WTC11 (cell line): Measurements from ENCODE around the gene CFAP299. TPM values are rescaled to one million over a fixed set of nuclear protein-coding genes. Genes with fewer than 3 reads are reported as not detected.
"Not testable (repeated sequence)": the region's sequence is repeated elsewhere in the genome, so short reads cannot be mapped to it uniquely, and the experiment has no call there.

Experiments
- ATAC-seq: fragments of 200-7000 bp; cut with Tn5 transposase; 2 replicates; pipeline ENCODE4 v1.10.0; 2021; ENCODE audit warnings: mild to moderate bottlenecking, moderate library complexity
- CTCF ChIA-PET: fragments of 300-600 bp; sonication (Branson Sonifier 250); formaldehyde crosslinking; loops from one replicate; lab custom pipeline; 2021; ENCODE audit warnings: antibody characterized with exemption; lab: Charles Lee
- POLR2A ChIA-PET: fragments of 350-600 bp; sonication (Branson Sonifier 250); formaldehyde crosslinking; loops from one replicate; lab custom pipeline; 2021; ENCODE audit warnings: antibody characterized with exemption; lab: Charles Lee
- DNase-seq: peaks from one replicate; pipeline ENCODE4 v3.0.0; 2021; ENCODE audit warnings: low spot score
- H3K27ac Mint-ChIP-seq: 2 replicates; pipeline ENCODE4 v1.8.0; 2021; ENCODE audit warnings: mixed read lengths
- H3K27me3 Mint-ChIP-seq: 2 replicates; pipeline ENCODE4 v1.8.0; 2021; ENCODE audit warnings: low read depth, mild to moderate bottlenecking, moderate library complexity, mixed read lengths
- H3K36me3 Mint-ChIP-seq: 2 replicates; pipeline ENCODE4 v1.8.0; 2021; ENCODE audit warnings: mixed read lengths
- H3K4me1 Mint-ChIP-seq: 2 replicates; pipeline ENCODE4 v1.8.0; 2022; ENCODE audit warnings: mixed read lengths
- H3K4me3 Mint-ChIP-seq: 2 replicates; pipeline ENCODE4 v1.8.0; 2021; ENCODE audit warnings: mild to moderate bottlenecking, moderate library complexity, mixed read lengths
- H3K9me3 Mint-ChIP-seq: 2 replicates; pipeline ENCODE4 v1.8.0; 2021; ENCODE audit warnings: mixed read lengths
- CREB1 ChIP-seq: sonication (generic); formaldehyde crosslinking; IDR thresholded peaks from 2 replicates; pipeline ENCODE4 v1.8.0; 2023; ENCODE audit warnings: mild to moderate bottlenecking, missing genetic modification reagents
- ETV6 ChIP-seq: sonication (generic); formaldehyde crosslinking; IDR thresholded peaks from 2 replicates; pipeline ENCODE4 v1.8.1; 2022; ENCODE audit warnings: mild to moderate bottlenecking, missing genetic modification reagents
- GTF2I ChIP-seq: fragments of 250-450 bp; sonication (Bioruptor Pico); conservative IDR thresholded peaks from 2 replicates; pipeline ENCODE4 v1.4.0; 2021; ENCODE audit warnings: mild to moderate bottlenecking
- JUN ChIP-seq: sonication (generic); formaldehyde crosslinking; IDR thresholded peaks from 2 replicates; pipeline ENCODE4 v1.8.0; 2023; ENCODE audit warnings: mild to moderate bottlenecking, missing genetic modification reagents
- NFATC4 ChIP-seq: fragments of 250-450 bp; sonication (Bioruptor Pico); IDR thresholded peaks from 2 replicates; pipeline ENCODE4 v1.9.0; 2021; ENCODE audit warnings: mild to moderate bottlenecking
- OVOL2 ChIP-seq: fragments of 250-450 bp; sonication (Bioruptor Pico); IDR thresholded peaks from 2 replicates; pipeline ENCODE4 v1.9.0; 2021; ENCODE audit warnings: mild to moderate bottlenecking, borderline replicate concordance
- PRRX2 ChIP-seq: fragments of 250-450 bp; sonication (Bioruptor Pico); IDR thresholded peaks from 2 replicates; pipeline ENCODE4 v1.8.0; 2021; ENCODE audit warnings: mild to moderate bottlenecking
- RORB ChIP-seq: fragments of 250-450 bp; sonication (Bioruptor Pico); IDR thresholded peaks from 2 replicates; pipeline ENCODE4 v1.9.0; 2021; ENCODE audit warnings: mild to moderate bottlenecking
- SMAD4 ChIP-seq: sonication (generic); formaldehyde crosslinking; IDR thresholded peaks from 2 replicates; pipeline ENCODE4 v1.8.0; 2022; ENCODE audit warnings: mild to moderate bottlenecking, missing genetic modification reagents
- SP1 ChIP-seq: sonication (generic); formaldehyde crosslinking; conservative IDR thresholded peaks from 2 replicates; pipeline ENCODE4 v1.8.1; 2022; ENCODE audit warnings: missing genetic modification reagents
- TEAD1 ChIP-seq: sonication (generic); formaldehyde crosslinking; IDR thresholded peaks from 2 replicates; pipeline ENCODE4 v1.8.0; 2022; ENCODE audit warnings: mild to moderate bottlenecking, missing genetic modification reagents
- ZNF121 ChIP-seq: sonication (generic); formaldehyde crosslinking; IDR thresholded peaks from 2 replicates; pipeline ENCODE4 v1.8.0; 2023; ENCODE audit warnings: missing genetic modification reagents
- total RNA-seq: library from RNA; stranded (reverse); gene quantifications from 3 replicates; pipeline ENCODE4 v1.2.3, GENCODE V29; 2021
- TF ChIP-seq, protein P1 (sequence below): sonication (generic); formaldehyde crosslinking; conservative IDR thresholded peaks from 2 replicates; pipeline ENCODE4 v1.8.1; 2023; ENCODE audit warnings: mild to moderate bottlenecking, low read depth, missing genetic modification reagents, moderate library complexity
- TF ChIP-seq, protein P2 (sequence below): fragments of 250-450 bp; sonication (Bioruptor Pico); IDR thresholded peaks from 2 replicates; pipeline ENCODE4 v2.1.2; 2022; ENCODE audit warnings: mild to moderate bottlenecking, moderate library complexity
- TF ChIP-seq, protein P3 (sequence below): sonication (generic); formaldehyde crosslinking; IDR thresholded peaks from 2 replicates; pipeline ENCODE4 v1.8.0; 2022; ENCODE audit warnings: missing genetic modification reagents
- TF ChIP-seq, protein P4 (sequence below): sonication (generic); formaldehyde crosslinking; IDR thresholded peaks from 2 replicates; pipeline ENCODE4 v1.8.0; 2023; ENCODE audit warnings: mild to moderate bottlenecking, missing genetic modification reagents
- TF ChIP-seq, protein P5 (sequence below): sonication (generic); formaldehyde crosslinking; IDR thresholded peaks from 2 replicates; pipeline ENCODE4 v1.8.1; 2022; ENCODE audit warnings: missing genetic modification reagents, borderline replicate concordance
- TF ChIP-seq, protein P6 (sequence below): fragments of 250-450 bp; sonication (Bioruptor Pico); IDR thresholded peaks from 2 replicates; pipeline ENCODE4 v1.9.0; 2021; ENCODE audit warnings: mild to moderate bottlenecking, borderline replicate concordance

CFAP299 gene
- total RNA-seq, 1 experiment from 2014 or later = not detected

DNA sequence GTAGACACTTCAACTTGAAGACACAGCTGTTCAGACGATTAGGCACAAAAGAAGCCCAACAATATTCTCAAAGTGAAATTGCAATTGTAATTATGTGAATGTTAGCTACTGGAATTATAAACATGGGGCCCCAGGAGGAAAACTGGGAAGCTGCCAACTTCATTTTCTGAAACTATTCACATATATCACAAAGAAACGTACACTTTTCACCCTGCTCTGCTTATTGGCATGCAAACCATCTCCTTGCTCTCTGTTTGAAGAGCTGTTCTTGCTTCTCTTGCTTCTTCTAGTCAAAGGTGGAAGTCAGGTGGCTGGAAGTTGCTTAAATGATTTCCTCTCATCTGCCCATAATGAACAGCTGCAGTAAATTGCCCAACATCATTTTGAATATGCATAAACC lies 320.1 kb downstream of the CFAP299 start:
- H3K27me3 Mint-ChIP-seq = no peaks in the 10 kb centered on the region; the same call in none of the 2 replicates
- POLR2A ChIA-PET = no interaction called here
- no peak overlapping the region for H3K4me3 Mint-ChIP-seq
- no peak for ATAC-seq
- peaks cover 30% of the 10 kb centered on the region for H3K9me3 Mint-ChIP-seq
- peaks cover 7% of the 10 kb centered on the region for H3K36me3 Mint-ChIP-seq
- TF ChIP-seq TEAD1 (CRISPR knock-in tag) = no peak
- TF ChIP-seq ETV6 = no peak
- TF ChIP-seq, protein P1, sequence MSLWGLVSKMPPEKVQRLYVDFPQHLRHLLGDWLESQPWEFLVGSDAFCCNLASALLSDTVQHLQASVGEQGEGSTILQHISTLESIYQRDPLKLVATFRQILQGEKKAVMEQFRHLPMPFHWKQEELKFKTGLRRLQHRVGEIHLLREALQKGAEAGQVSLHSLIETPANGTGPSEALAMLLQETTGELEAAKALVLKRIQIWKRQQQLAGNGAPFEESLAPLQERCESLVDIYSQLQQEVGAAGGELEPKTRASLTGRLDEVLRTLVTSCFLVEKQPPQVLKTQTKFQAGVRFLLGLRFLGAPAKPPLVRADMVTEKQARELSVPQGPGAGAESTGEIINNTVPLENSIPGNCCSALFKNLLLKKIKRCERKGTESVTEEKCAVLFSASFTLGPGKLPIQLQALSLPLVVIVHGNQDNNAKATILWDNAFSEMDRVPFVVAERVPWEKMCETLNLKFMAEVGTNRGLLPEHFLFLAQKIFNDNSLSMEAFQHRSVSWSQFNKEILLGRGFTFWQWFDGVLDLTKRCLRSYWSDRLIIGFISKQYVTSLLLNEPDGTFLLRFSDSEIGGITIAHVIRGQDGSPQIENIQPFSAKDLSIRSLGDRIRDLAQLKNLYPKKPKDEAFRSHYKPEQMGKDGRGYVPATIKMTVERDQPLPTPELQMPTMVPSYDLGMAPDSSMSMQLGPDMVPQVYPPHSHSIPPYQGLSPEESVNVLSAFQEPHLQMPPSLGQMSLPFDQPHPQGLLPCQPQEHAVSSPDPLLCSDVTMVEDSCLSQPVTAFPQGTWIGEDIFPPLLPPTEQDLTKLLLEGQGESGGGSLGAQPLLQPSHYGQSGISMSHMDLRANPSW (CRISPR knock-in tag) = no peak
- no peak for TF ChIP-seq PRRX2 (CRISPR knock-in tag)
- TF ChIP-seq SP1 (CRISPR knock-in tag) = no peak
- no peak for TF ChIP-seq CREB1
- no peak for TF ChIP-seq RORB (CRISPR knock-in tag)
- TF ChIP-seq JUN (CRISPR knock-in tag) = no peak
- TF ChIP-seq, protein P2, sequence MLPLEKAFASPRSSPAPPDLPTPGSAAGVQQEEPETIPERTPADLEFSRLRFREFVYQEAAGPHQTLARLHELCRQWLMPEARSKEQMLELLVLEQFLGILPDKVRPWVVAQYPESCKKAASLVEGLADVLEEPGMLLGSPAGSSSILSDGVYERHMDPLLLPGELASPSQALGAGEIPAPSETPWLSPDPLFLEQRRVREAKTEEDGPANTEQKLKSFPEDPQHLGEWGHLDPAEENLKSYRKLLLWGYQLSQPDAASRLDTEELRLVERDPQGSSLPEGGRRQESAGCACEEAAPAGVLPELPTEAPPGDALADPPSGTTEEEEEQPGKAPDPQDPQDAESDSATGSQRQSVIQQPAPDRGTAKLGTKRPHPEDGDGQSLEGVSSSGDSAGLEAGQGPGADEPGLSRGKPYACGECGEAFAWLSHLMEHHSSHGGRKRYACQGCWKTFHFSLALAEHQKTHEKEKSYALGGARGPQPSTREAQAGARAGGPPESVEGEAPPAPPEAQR = no peak
- TF ChIP-seq ZNF121 (CRISPR knock-in tag) = no peak
- no peak for TF ChIP-seq OVOL2
- TF ChIP-seq GTF2I (CRISPR knock-in tag) = no peak
- H3K4me1 Mint-ChIP-seq = no peaks in the 10 kb centered on the region
- CTCF ChIA-PET = no interaction called here
- H3K27ac Mint-ChIP-seq = no peak overlapping the region
- DNase-seq = no peak

DNA sequence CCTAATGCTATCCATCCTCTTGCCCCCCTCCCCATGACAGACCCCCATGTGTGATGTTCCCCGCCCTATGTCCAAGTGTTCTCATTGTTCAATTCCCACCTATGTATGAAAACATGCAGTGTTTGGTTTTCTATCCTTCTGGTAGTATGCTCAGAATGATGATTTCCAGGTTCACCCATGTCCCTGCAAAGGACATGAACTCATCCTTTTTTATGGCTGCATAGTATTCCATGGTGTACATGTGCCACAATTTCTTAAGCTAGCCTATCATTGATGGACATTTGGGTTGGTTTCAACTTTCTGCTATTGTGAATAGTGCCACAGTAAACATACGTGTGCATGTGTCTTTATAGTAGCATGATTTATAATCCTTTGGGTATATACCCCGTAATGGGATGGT lies 334.6 kb downstream of the CFAP299 start:
- ATAC-seq, H3K4me1 Mint-ChIP-seq, DNase-seq, H3K4me3 Mint-ChIP-seq, CTCF ChIA-PET, POLR2A ChIA-PET, H3K9me3 Mint-ChIP-seq, H3K27me3 Mint-ChIP-seq, H3K36me3 Mint-ChIP-seq, H3K27ac Mint-ChIP-seq: not testable (repeated sequence)

DNA sequence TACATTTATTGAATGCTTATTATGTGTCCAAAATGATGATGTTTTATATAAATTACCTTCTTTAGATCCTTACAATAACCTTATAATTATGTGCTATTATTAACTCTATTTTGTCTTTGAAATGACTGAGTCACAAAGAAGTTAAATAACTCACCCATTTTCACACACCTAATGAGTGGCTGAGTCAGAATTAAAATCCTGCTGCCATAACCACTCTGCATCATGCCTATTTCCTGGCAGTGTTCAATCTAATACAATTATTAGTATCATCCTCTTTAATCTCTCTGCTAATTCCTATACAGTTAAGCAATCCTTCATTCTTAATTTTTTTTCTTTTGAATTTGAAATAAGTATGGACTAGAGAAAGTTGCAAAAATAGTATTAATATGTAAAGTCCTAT lies 342.9 kb downstream of the CFAP299 start:
- no peak for ATAC-seq
- POLR2A ChIA-PET = no interaction called here
- TF ChIP-seq, protein P3, sequence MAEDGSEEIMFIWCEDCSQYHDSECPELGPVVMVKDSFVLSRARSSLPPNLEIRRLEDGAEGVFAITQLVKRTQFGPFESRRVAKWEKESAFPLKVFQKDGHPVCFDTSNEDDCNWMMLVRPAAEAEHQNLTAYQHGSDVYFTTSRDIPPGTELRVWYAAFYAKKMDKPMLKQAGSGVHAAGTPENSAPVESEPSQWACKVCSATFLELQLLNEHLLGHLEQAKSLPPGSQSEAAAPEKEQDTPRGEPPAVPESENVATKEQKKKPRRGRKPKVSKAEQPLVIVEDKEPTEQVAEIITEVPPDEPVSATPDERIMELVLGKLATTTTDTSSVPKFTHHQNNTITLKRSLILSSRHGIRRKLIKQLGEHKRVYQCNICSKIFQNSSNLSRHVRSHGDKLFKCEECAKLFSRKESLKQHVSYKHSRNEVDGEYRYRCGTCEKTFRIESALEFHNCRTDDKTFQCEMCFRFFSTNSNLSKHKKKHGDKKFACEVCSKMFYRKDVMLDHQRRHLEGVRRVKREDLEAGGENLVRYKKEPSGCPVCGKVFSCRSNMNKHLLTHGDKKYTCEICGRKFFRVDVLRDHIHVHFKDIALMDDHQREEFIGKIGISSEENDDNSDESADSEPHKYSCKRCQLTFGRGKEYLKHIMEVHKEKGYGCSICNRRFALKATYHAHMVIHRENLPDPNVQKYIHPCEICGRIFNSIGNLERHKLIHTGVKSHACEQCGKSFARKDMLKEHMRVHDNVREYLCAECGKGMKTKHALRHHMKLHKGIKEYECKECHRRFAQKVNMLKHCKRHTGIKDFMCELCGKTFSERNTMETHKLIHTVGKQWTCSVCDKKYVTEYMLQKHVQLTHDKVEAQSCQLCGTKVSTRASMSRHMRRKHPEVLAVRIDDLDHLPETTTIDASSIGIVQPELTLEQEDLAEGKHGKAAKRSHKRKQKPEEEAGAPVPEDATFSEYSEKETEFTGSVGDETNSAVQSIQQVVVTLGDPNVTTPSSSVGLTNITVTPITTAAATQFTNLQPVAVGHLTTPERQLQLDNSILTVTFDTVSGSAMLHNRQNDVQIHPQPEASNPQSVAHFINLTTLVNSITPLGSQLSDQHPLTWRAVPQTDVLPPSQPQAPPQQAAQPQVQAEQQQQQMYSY (CRISPR knock-in tag) = no peak
- TF ChIP-seq SMAD4 (no peak), CREB1 (no peak), NFATC4 (CRISPR knock-in tag) (no peak)
- TF ChIP-seq, protein P4, sequence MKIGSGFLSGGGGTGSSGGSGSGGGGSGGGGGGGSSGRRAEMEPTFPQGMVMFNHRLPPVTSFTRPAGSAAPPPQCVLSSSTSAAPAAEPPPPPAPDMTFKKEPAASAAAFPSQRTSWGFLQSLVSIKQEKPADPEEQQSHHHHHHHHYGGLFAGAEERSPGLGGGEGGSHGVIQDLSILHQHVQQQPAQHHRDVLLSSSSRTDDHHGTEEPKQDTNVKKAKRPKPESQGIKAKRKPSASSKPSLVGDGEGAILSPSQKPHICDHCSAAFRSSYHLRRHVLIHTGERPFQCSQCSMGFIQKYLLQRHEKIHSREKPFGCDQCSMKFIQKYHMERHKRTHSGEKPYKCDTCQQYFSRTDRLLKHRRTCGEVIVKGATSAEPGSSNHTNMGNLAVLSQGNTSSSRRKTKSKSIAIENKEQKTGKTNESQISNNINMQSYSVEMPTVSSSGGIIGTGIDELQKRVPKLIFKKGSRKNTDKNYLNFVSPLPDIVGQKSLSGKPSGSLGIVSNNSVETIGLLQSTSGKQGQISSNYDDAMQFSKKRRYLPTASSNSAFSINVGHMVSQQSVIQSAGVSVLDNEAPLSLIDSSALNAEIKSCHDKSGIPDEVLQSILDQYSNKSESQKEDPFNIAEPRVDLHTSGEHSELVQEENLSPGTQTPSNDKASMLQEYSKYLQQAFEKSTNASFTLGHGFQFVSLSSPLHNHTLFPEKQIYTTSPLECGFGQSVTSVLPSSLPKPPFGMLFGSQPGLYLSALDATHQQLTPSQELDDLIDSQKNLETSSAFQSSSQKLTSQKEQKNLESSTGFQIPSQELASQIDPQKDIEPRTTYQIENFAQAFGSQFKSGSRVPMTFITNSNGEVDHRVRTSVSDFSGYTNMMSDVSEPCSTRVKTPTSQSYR = no peak
- TF ChIP-seq, protein P5, sequence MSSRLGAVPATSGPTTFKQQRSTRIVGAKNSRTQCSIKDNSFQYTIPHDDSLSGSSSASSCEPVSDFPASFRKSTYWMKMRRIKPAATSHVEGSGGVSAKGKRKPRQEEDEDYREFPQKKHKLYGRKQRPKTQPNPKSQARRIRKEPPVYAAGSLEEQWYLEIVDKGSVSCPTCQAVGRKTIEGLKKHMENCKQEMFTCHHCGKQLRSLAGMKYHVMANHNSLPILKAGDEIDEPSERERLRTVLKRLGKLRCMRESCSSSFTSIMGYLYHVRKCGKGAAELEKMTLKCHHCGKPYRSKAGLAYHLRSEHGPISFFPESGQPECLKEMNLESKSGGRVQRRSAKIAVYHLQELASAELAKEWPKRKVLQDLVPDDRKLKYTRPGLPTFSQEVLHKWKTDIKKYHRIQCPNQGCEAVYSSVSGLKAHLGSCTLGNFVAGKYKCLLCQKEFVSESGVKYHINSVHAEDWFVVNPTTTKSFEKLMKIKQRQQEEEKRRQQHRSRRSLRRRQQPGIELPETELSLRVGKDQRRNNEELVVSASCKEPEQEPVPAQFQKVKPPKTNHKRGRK (CRISPR knock-in tag) = no peak
- TF ChIP-seq, protein P6, sequence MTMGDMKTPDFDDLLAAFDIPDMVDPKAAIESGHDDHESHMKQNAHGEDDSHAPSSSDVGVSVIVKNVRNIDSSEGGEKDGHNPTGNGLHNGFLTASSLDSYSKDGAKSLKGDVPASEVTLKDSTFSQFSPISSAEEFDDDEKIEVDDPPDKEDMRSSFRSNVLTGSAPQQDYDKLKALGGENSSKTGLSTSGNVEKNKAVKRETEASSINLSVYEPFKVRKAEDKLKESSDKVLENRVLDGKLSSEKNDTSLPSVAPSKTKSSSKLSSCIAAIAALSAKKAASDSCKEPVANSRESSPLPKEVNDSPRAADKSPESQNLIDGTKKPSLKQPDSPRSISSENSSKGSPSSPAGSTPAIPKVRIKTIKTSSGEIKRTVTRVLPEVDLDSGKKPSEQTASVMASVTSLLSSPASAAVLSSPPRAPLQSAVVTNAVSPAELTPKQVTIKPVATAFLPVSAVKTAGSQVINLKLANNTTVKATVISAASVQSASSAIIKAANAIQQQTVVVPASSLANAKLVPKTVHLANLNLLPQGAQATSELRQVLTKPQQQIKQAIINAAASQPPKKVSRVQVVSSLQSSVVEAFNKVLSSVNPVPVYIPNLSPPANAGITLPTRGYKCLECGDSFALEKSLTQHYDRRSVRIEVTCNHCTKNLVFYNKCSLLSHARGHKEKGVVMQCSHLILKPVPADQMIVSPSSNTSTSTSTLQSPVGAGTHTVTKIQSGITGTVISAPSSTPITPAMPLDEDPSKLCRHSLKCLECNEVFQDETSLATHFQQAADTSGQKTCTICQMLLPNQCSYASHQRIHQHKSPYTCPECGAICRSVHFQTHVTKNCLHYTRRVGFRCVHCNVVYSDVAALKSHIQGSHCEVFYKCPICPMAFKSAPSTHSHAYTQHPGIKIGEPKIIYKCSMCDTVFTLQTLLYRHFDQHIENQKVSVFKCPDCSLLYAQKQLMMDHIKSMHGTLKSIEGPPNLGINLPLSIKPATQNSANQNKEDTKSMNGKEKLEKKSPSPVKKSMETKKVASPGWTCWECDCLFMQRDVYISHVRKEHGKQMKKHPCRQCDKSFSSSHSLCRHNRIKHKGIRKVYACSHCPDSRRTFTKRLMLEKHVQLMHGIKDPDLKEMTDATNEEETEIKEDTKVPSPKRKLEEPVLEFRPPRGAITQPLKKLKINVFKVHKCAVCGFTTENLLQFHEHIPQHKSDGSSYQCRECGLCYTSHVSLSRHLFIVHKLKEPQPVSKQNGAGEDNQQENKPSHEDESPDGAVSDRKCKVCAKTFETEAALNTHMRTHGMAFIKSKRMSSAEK (CRISPR knock-in tag) = no peak

More for the DNA sequence above, 342.9 kb downstream of the CFAP299 start:
- H3K4me1 Mint-ChIP-seq = peaks cover 5% of the 10 kb centered on the region
- CTCF ChIA-PET = no interaction called here
- H3K27me3 Mint-ChIP-seq = no peaks in the 10 kb centered on the region
- DNase-seq = no peak
- H3K4me3 Mint-ChIP-seq = no peak overlapping the region
- H3K9me3 Mint-ChIP-seq = no peaks in the 10 kb centered on the region
- no peak overlapping the region for H3K27ac Mint-ChIP-seq
- no peaks in the 10 kb centered on the region for H3K36me3 Mint-ChIP-seq
